Natural killer cell (primary cell): ENCODE results near the gene ATXN1. TPM values are rescaled to one million over a fixed set of nuclear protein-coding genes. Genes with fewer than 3 reads are reported as not detected.

Source experiments
- ATAC-seq, 3 donors: fragments of 150-1000 bp in 2 of 3; fragments of 200-7000 bp in 1 of 3; cut with Tn5 transposase; 1 replicate in 1 of 3; 2 replicates in 2 of 3; pipeline ENCODE4 v1.10.0; 2021; ENCODE audit warnings: mild to moderate bottlenecking in 2 of 3, moderate library complexity in 2 of 3
- DNase-seq, 2 donors: peaks; one replicate each; pipeline versions ENCODE4 v3.0.0 to v3.0.0-alpha.2; 2013 to 2021; ENCODE audit warnings: mixed read lengths in 1 of 2
- H3K27ac ChIP-seq: one replicate; pipeline ENCODE4 v1.5.1; 2013; ENCODE audit warnings: mild to moderate bottlenecking, low read length
- H3K27me3 ChIP-seq: one replicate; pipeline ENCODE4 v1.6.1; 2013; ENCODE audit warnings: low read length; ENCODE audit not compliant: control insufficient read depth, insufficient read depth
- H3K36me3 ChIP-seq: one replicate; pipeline ENCODE4 v1.6.1; 2013; ENCODE audit warnings: low read length; ENCODE audit not compliant: control insufficient read depth, insufficient read depth
- H3K4me1 ChIP-seq: one replicate; pipeline ENCODE4 v1.6.1; 2013; ENCODE audit warnings: low read length; ENCODE audit not compliant: control insufficient read depth, insufficient read depth
- H3K4me3 ChIP-seq: one replicate; pipeline ENCODE4 v1.5.1; 2013; ENCODE audit warnings: low read length
- H3K9me3 ChIP-seq: one replicate; pipeline ENCODE4 v1.6.1; 2013; ENCODE audit warnings: low read length; ENCODE audit not compliant: control insufficient read depth, insufficient read depth
- H3K27ac Mint-ChIP-seq, 2 donors: one replicate each; pipeline ENCODE4 v1.8.0; 2022; ENCODE audit warnings: mild to moderate bottlenecking in 2 of 2, mixed read lengths in 2 of 2, moderate library complexity in 1 of 2
- H3K27me3 Mint-ChIP-seq, 2 donors: one replicate each; pipeline ENCODE4 v1.8.0; 2022; ENCODE audit warnings: low read depth in 2 of 2, mixed read lengths in 2 of 2
- H3K36me3 Mint-ChIP-seq: one replicate; pipeline ENCODE4 v1.8.0; 2022; ENCODE audit warnings: mixed read lengths
- H3K4me1 Mint-ChIP-seq, 2 donors: one replicate each; pipeline ENCODE4 v1.8.0; 2022; ENCODE audit warnings: mixed read lengths in 2 of 2
- H3K4me3 Mint-ChIP-seq: one replicate; pipeline ENCODE4 v1.8.0; 2022; ENCODE audit warnings: mild to moderate bottlenecking, moderate library complexity, mixed read lengths
- H3K9me3 Mint-ChIP-seq, 2 donors: one replicate each; pipeline ENCODE4 v1.8.0; 2022; ENCODE audit warnings: mixed read lengths in 2 of 2
- CTCF ChIP-seq: fragments of 200-600 bp; IDR thresholded peaks from one replicate; pipeline ENCODE4 v1.8.0; 2022; ENCODE audit warnings: antibody characterized with exemption
- WGBS: methylation state at CpG from one replicate; pipeline ENCODE4 v1.1.7; 2013; ENCODE audit warnings: missing lambda C conversion rate; ENCODE audit not compliant: insufficient coverage; 5-methylcytosine and 5-hydroxymethylcytosine counted together
- intact Hi-C: fragments of 100-400 bp; cut with micrococcal nuclease; formaldehyde crosslinking; loops from one replicate; pipeline ENCODE4 v1.14.2; 2022
- total RNA-seq, 4 donors: library from RNA; stranded (reverse); fragments of 120-200 nt in 1 of 4; gene quantifications; one replicate each; pipeline versions ENCODE4 v1.2.3 to v1.2.4, GENCODE V29; 2013 to 2022

Gene ATXN1
- total RNA-seq, 3 donors from 2014 or later (not counting 1 experiment from before 2014, with no cell fraction given): 90.4 to 120 (median 97.9) TPM

- no peak for ATAC-seq
- DNase-seq: no peak
- TF ChIP-seq CTCF: no peak
- Histone ChIP-seq H3K27me3 (no peaks in the 10 kb centered on the region), H3K27ac (no peak overlapping the region), H3K4me1 (no peaks in the 10 kb centered on the region), H3K9me3 (no peaks in the 10 kb centered on the region), H3K36me3 (no peaks in the 10 kb centered on the region), H3K4me3 (no peak overlapping the region)
- Mint-ChIP-seq H3K9me3 (no peaks in the 10 kb centered on the region), H3K4me3 (no peak overlapping the region), H3K4me1 (peaks cover 6 to 9% of the 10 kb centered on the region in 2 donors), H3K27ac (no peak overlapping the region), H3K36me3 (no peaks in the 10 kb centered on the region), H3K27me3 (no peaks in the 10 kb centered on the region)
- intact Hi-C loops: no loop called here
- 95% methylated on average over 6 of the region's 6 CpGs for WGBS
Measured at GRCh38 chr6:16533721-16534136, 227.5 kb downstream of the ATXN1 start.

GRCh38 chr6:16533210-16533609 lies 228.1 kb downstream of the ATXN1 start:
- H3K36me3 ChIP-seq: no peaks in the 10 kb centered on the region
- no peaks in the 10 kb centered on the region for H3K4me1 ChIP-seq
- H3K9me3 Mint-ChIP-seq: no peaks in the 10 kb centered on the region
- intact Hi-C loops: no loop called here
- H3K4me3 ChIP-seq: no peak overlapping the region
- H3K27me3 ChIP-seq: no peaks in the 10 kb centered on the region
- DNase-seq (no peak), ATAC-seq (no peak)
- H3K4me1 Mint-ChIP-seq: peaks cover 6 to 9% of the 10 kb centered on the region in 2 donors
- H3K36me3 Mint-ChIP-seq: no peaks in the 10 kb centered on the region
- H3K27me3 Mint-ChIP-seq: no peaks in the 10 kb centered on the region
- no peak overlapping the region for H3K27ac Mint-ChIP-seq
- no peaks in the 10 kb centered on the region for H3K9me3 ChIP-seq
- H3K27ac ChIP-seq: no peak overlapping the region
- 85% methylated on average over 2 of the region's 2 CpGs for WGBS
- no peak overlapping the region for H3K4me3 Mint-ChIP-seq
- TF ChIP-seq CTCF: no peak

- intact Hi-C loops: no loop called here
- DNase-seq: no peak
Measured at GRCh38 chr6:16527691-16528090, 233.6 kb downstream of the ATXN1 start.

More at GRCh38 chr6:16527691-16528090, 233.6 kb downstream of the ATXN1 start:
- no peak for ATAC-seq
- Mint-ChIP-seq H3K4me3 (no peak overlapping the region), H3K27me3 (no peaks in the 10 kb centered on the region), H3K36me3 (no peaks in the 10 kb centered on the region), H3K27ac (peak overlapping the region in 1 of 2 donors; percentile 55), H3K4me1 (peaks cover 29 to 34% of the 10 kb centered on the region in 2 donors), H3K9me3 (no peaks in the 10 kb centered on the region)
- Histone ChIP-seq H3K27me3 (no peaks in the 10 kb centered on the region), H3K4me3 (no peak overlapping the region), H3K9me3 (no peaks in the 10 kb centered on the region), H3K36me3 (no peaks in the 10 kb centered on the region), H3K4me1 (no peaks in the 10 kb centered on the region), H3K27ac (no peak overlapping the region)
- TF ChIP-seq CTCF: no peak
- WGBS: 96% methylated on average over 3 of the region's 3 CpGs
